DMS 273 (cell line): ENCODE data around the gene PYGL.
"Not testable (repeated sequence)": the region's sequence is repeated elsewhere in the genome, so short reads cannot be mapped to it uniquely, and the experiment has no call there.

Experiments
- DNase-seq: peaks from one replicate; lab custom pipeline; 2025; ENCODE audit not compliant: unreplicated experiment; lab: John Stamatoyannopoulos, UW

The PYGL gene

DNA sequence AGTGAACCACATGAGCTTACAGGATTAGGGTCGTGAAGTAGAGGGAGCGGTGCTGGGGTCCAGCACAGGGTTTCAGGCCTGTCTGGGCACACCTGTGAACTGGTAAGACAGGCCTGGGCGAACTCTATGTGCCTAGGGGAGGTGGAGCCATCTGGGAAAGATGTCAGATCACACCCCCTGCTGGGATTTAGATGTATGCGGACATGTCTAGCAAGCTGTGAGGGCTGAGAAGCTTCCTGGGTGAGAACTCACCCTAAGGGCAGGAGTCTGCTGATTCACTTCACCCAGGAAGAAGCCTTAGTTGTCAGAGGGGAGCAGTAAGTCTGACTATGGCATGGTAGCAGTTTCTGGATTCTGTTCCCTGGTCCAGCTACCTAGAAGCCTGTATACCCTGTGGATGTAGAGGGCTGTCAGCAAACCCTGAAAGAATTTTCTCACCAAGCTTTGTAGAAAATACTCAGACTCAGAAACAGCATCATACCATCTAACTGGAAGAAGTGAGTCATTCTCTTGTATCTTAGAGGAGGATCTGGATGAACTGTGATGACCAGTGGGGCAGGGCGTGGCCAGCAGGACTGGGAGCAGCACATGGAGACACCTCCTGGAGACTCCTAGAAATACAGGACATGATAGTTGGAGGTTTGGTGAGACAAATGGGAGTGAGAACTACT, 11.2 kb upstream of the PYGL start:
- peak; percentile 81 for DNase-seq

DNA sequence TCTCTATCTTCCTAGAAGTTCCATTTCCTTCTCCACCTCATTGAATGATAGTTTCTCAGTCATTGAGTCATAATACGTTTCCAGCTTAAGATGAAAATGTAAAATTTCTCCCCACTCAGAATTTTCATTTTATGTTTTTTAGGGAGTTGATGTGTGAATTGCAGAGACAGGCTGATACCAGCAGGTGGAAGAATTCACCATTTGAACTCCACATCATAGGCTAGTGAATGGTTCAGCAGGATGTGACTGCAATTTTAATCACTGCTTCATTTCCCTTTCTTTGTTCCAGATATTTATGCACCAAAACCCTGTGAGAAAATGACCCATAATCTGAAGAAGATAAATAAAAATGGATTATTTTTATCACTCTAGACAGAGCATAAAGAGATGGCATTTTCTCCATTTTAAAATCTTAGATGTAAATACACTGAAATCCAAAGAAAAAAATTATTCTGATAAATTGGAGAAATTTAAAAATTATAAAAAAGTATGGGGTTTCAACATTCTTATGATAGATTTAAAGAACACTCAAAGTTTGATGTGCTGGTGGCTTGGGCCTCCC, 10.6 kb upstream of the PYGL start:
- peak; percentile 71 for DNase-seq

DNA sequence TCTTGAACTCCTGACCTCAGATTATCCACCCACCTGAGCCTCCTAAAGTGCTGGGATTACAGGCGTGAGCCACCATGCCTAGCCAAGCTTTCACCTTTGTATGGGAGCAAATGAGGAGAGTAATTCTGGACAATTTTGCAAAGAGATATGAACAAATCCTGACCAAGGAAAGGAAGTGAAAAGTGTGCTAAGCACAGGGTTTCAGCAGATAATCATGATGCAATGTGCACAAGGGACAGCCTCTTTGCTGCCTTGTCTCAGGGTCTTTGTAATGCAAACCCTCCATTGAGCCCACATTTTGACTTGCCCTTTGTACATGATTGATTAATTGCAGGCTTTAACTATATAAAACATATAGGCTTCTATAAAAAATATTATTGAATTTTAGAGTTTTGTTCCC, 9.2 kb upstream of the PYGL start:
- no peak for DNase-seq

DNA sequence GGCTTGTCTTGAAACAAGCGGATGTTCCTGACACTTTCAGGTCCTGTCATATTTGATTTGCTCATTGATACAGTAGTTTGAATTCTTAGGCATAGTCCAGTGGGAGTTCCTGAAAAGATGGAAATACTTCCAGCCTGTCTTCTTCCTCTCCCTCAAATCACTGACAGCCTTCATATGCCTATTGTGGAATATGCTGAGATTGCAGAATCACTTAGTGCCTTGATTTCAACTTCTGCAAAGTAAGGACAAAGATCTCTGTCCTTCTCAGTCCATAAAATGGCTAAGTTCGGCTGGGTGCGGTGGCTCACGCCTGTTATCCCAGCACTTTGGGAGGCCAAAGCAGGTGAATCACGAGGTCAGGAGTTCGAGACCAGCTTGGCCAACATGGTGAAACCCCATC, 6.7 kb upstream of the PYGL start:
- DNase-seq, result no peak

DNA sequence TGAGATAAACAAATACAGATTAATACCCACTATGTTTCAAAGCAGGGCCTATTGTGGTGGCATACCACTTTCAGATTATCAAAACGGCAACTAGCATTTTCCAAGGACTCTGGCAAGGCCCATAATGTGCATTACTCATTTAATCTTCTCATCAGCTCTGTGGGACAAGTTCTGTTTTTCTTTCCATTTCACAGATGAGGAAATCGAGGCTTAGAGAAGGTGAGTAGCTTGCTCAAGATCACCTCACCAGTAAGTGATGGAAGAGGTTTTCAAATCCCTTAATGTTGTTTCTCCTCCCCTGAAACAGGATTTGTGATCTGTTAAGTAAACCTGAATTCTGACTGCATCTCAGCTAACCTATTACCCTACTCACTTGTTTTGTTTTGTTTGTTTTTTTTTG, 3.9 kb upstream of the PYGL start:
- no peak for DNase-seq

DNA sequence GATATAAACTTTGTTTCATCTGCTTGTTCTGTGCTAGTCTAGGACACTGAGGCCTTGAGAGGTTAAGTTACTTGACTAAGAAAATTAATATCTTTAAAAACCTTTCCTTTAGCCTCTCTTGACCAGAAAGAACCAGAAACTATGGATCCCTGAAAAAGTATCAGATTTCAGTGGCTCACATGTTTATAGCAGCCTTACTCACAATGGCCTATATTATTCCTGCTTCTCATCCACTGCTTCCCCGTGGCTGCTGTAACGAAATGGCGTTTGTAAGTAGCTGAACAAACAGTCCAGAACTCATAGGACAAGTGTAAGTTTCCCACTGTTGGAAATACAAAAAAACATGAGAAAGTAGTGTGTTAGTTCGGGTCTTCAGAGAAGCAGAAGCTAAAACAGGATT, 3.2 kb upstream of the PYGL start:
- no peak for DNase-seq

DNA sequence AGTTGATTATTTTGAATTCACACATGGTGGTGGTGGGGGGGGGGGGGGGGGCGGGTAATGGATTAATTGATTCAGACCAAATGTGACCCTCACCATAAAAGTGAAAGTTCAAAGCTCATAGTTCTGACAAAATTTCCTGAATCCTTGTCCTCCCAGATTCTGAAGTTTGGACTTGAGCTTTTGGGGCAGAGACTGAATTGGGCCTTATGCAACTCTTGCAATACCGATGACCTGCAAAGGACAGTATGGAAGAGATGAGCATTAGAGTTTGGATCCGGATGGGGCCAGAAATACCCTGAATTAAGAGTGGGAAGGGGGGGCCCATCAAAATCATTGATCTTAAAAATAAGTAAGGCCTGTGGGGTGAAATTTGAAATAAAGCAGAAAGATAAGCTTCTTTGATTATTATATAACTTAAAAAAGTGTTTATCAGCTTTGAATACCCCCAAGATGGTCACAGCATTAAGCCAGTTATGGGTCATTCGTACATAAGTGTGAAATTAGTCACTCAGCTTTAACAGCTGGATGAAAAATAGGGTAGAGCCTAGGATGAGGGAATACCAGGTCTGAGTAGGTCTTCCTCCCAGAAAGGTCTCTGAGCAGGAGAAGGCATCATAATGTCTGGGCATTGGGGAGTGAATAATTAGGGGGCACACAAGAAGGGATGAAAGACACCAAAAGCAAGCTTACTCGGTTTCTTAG, 2.1 kb upstream of the PYGL start:
- DNase-seq, result no peak

DNA sequence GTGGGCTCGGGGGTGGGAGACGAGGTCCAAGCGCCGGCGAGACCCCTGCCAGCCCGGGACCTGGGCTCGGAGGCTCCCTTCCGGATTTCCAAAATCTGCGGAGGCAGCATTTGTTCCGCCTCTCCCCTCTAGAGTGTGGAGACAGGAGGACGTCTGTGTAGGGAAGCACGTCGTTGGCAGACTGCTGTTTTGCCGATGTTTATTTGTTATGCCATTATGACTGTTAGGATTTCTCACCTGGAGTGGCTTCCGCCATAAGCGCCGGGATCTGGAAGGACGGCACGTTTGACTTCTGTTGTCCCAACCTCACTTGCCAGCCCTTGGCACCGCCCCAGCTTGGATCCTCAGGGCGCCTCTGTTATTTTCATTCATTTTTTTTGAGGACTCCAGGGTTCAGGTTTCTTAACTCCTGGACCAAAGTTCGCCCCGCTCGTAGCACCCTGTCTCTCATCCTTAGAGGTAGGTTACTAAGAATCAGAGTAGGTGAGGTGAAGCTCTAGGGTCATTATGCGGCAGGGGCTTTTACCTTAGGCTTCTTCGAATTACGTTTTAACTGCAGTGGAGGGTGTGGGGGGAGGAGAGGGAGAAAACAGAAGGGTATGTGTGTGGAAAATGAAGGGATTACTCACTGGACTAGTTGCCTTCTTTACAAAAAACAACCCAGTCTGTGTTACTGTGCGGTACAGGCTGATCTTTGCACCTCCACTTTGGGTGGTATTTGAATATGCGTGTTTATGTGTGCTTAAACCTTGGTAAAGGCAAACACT, 547 bp upstream of the PYGL start:
- peak; percentile 89 for DNase-seq

DNA sequence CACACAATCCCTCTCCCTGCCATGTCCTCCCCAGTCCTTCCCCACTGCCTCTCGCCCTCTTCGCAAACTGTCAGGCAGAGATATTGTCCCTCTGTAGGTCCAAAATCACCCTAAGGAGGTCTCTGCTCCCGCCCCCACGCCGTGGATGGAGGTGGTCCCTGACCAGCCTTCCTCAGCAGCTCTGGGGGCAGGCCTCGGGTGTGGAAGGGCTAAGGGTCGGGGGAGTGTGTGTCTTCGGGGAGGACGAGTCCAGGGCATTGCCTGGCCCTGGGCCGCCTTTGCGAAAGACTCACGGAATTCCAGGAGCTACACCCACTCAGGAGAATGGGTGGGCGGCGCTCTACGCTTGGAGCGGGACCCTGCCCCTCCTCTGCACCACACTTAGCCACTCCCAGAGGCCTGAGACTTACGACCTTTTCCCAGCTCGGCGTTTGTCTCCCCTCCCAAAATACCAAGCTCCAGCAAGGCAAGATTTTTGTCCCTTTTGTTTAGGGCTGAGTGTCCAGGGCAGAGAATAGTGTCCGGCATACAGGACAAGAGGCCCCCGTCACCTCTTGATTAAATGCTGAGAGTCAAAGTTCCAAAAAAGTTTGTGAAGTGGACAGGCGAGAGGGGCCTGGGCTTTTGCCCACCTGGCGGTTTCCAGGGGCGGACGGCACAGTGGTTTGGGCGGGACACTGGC, 881 bp downstream of the PYGL start:
- DNase-seq, result peak; percentile 62

DNA sequence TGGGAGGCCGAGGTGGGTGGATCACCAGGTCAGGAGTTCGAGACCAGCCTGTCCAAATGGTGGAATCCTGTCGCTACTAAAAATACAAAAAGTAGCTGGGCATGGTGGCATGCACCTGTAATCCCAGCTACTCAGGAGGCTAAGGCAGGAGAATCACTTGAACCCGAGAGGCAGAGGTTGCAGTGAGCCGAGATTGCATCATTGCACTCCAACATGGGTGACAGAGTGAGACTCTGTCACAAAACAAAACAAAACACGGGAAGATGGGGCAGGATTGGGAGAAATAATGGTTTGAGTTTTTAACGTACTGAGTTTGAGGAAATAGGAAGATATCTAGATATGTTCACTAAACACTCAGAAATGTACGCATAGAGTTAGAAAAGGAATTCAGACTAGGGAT, 2.6 kb downstream of the PYGL start:
- not testable (repeated sequence) for DNase-seq

DNA sequence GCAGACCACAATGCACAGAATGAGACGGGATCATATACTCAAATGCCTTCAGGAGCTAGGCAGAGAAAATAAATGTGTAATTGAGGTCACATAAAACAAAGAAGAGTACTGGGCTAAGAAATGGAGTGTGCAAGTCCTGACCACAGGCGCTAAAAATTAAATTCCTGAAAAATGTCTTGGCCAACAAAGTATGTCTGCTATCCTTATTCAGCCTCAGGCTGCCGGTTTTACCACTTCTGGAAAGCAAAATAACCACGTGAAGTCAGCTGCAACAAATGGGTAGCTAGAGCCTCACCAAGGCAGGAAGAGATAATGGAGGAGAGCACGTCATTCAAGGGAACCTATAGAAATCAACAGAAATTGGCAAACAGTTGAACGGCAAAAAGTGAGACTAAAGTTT, 3.1 kb downstream of the PYGL start:
- no peak for DNase-seq

DNA sequence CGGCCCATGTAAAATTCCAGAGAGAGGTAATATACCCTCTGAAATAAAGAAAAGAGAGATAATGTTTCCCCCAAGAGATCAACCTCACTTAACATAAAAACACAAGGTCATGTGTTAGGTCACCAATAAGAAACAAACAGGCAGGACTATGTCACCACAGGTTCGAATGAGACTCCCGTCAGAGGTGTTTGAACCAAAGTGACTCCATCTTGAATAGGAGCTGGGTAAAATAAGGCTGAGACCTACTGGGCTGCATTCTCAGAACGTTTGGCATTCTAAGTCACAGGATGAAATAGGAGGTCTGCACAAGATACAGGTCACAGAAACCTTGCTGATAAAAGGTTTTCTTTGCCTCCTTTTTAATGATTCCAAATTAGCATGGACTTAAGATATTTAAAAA, 6.5 kb downstream of the PYGL start:
- no peak for DNase-seq

DNA sequence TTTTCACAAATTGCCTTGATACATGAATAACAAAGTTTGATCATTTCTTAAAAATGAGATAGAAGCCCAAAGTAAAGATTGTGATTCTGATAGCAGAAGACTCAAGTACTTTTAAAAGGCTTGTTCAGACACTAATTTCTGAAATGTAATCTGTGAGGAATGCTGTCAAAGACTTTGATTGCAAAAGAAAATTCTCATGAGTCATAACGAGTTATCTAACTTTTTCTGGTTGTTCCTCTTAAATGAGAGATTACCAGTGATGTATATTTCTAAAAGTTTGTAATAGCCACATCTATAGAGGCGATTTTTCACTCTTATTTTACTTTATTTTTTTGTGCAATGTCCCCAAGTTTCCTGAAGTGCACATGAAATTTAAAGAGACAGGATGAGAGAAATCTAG, 7.0 kb downstream of the PYGL start:
- no peak for DNase-seq

DNA sequence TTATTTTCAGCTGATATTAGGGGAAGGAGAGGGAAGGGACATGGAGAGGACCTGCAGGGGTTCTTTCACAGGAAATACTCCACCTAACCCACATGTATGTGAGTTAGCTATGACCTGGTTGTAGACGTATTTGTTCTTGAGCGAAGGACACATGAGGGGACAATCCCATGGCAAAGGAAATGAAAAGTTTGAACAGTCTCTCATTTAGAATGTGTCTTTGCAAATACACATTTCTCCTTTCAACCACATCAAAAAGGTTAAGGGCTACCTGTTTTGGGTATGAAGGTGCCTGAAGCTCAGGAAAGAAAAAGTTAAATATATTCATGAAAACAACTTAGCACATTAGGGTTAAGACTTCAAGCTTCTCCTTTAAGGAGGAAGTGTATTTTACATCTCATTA, 7.4 kb downstream of the PYGL start:
- no peak for DNase-seq

DNA sequence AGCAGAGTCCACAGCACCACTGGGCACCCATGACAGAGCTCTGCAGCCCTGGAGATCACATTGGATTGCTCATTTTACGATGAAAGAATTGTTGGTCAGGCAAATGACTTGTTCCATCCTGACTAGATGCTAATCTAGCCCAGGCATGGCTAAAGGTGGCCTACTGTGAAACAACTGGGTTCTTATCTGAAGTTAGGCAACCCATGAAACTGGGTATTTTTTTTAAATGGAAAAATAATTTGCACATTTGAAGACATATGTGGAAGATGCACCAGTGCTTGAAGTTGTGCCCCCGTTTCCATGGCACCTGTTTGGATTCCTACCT, 8.3 kb downstream of the PYGL start:
- DNase-seq, result no peak

DNA sequence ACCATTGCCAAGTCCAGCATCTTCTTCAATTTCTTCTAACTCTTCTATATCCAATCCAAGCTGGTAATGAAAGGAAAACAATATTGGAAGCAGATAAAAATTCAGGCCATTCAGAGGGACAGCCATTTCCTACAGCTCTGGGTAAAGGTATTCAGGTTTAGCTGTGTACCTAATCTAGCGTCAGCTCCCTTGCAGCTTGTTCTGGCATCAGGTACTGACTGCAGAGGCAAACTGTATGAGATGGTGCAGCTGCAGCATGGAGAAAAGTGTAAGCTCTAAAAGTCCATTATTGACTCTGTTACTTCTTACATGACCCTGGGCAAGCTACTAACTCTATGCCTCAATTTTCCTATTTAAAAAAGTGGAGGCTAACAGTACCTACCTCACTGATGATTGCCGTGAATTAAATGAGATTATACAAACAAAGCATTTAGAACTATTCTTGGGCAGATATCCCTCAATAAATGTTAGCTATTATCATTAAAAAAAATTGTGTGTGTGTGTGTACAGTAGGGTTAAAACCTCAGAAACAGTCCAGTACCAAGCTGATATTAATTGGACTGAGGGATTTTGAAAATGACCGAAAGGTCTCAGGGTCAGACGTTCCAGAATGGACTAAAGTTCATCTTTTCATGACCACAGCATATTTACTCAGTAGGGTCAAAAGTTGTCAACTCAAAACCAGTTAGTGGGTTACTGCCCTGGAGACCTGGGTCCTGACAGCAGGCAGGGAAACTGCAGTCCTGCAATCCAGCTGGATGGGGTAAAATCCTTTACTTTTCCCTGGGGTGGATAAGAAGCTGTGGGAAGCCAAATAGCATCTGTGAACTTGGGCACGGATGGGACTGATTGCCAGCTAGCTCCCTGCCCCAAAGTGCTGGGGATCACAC, 8.9 kb downstream of the PYGL start:
- DNase-seq, result no peak

DNA sequence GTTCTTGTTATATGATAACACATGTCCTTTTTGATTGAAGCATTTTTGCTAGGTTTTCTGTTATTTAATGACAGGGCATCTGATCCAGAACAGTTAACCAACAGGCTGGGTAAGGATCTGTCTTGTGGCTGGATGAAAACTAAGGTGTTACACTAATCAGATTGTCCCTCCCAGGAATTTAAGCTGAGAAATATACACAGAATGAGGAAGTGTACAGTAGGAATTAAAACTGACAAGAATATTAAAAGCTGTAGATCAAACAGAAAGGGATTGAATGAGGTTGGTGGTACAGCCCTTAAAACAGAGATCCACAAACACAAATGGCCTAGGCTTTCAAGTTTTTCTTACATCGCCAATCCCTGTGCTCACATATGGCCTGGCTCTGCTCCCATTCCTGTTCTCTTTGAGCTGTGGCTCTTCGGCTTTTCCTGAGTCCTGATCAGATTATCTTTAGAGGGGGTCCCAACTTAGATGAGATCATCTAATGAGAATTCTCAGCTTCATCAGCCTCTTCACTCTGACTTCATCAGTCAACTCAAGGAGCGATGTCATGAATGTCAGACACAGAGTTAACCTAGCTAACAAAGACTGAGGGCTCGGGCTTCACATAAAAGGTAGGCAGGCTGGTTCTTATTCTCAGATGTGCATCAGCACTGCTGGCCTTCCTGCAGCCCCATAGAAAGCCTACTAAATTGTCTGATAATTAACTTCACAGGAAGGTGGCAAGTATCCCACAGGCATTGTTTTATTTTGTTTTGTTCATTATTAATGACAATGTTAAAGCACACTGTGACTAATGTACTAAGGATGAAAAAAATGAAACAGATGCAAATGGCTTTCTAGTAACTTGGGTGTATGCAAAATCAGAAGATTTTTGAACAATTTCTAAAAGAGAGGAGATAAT, 11.4 kb downstream of the PYGL start:
- DNase-seq, result no peak

DNA sequence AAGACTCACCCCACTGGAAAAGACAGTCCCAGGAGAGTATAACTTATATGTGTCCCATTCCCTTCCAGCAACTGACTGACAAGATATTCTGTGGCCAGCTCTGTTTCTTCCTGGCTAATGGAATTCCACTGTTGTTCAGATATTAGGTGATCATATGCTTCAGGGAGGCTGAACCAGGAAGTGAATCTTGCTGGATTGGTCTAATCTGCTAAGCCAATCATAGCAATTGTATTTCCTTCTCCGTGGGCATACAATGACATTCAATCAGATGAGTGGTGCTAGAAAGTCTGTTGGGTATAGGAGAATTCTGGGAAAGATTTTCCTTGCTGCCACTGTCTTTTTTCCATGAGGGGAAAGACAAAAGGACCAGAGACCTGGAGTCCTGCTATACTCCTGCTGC, 12.1 kb downstream of the PYGL start:
- DNase-seq, result no peak

DNA sequence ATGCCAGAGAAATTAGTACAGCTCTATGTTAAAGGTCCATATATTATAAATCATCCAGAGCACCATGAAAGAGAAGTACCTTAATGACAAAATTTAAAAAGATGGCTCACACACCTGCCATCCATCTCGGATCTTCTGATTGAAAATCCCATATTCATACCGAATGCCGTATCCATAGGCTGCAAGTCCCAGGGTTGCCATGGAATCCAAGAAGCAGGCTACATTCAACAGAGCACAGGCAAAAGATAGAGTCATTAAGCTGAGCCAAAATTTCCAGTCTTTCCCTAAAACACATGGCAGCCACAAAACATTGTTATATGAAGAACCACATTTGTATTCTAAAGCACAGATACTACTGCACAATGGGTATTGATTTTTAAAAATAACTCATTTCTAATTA, 12.7 kb downstream of the PYGL start:
- no peak for DNase-seq

DNA sequence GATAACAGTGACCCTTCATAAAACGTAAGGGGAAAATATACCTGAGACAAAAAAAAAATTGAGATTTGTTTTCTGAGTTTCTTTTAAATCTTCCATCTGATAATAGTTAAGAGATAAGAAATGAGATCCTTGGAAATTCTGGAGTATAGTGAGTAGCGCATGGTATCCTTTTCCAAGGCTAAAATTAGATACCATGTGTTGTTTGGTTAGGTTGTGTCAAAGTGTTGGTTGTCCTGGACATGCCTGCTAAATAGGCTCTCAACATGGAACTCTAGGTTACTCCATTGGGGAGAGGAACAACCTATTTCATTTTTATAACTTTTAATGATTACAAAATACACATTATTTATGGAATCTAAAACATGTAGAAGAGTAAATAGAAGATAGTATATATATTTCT, 14.8 kb downstream of the PYGL start:
- no peak for DNase-seq
